Endothelial cell of hepatic sinusoid (primary cell): ENCODE results near the gene KRTAP4-1.
"Not testable (repeated sequence)": the region's sequence is repeated elsewhere in the genome, so short reads cannot be mapped to it uniquely, and the experiment has no call there.

Experiments
- in situ Hi-C: cut with HindIII; loops from 2 replicates; pipeline ENCODE4 v1.10.0; 2017; ENCODE audit warnings: low sequenced_read_pairs

KRTAP4-1 gene

GRCh38 chr17:41184480-41184961, at the start of gene KRTAP4-1:
TSS of gene KRTAP4-1 (minus strand) at chr17:41184911. CDS start at chr17:41184854, 57 bp downstream.
- in situ Hi-C loops, result no loop called here

- in situ Hi-C loops, result not testable (repeated sequence)
Measured at GRCh38 chr17:41232399-41233105, 47.8 kb upstream of the KRTAP4-1 start, which contains the start of gene KRTAP9-3. TSS of gene KRTAP9-3 (plus strand) at chr17:41232449. CDS start at chr17:41232502, 53 bp downstream.

GRCh38 chr17:41231731-41232130, 47.0 kb upstream of the KRTAP4-1 start:
- in situ Hi-C loops, result no loop called here

- in situ Hi-C loops, result no loop called here
Measured at GRCh38 chr17:41230094-41230493, 45.4 kb upstream of the KRTAP4-1 start.

- in situ Hi-C loops, result not testable (repeated sequence)
Measured at GRCh38 chr17:41226598-41227095, 41.9 kb upstream of the KRTAP4-1 start, which contains the start of gene KRTAP9-2. TSS of gene KRTAP9-2 (plus strand) at chr17:41226648. CDS start at chr17:41226655, 7 bp downstream.

- in situ Hi-C loops, result no loop called here
Measured at GRCh38 chr17:41226051-41226450, 41.3 kb upstream of the KRTAP4-1 start.

- in situ Hi-C loops, result no loop called here
Measured at GRCh38 chr17:41223821-41224220, 39.1 kb upstream of the KRTAP4-1 start.

GRCh38 chr17:41215681-41216080, 31.0 kb upstream of the KRTAP4-1 start:
- in situ Hi-C loops, result loop anchor here (10.0 kb wide), 1 partner anchor 201 kb away; no protein-coding TSS in a partner anchor

GRCh38 chr17:41212524-41213169, 27.9 kb upstream of the KRTAP4-1 start:
- in situ Hi-C loops, result loop anchor here (10.0 kb wide), 1 partner anchor 198 kb away; no protein-coding TSS in a partner anchor

GRCh38 chr17:41211845-41212466, 27.2 kb upstream of the KRTAP4-1 start:
- in situ Hi-C loops, result loop anchor here (10.0 kb wide), 1 partner anchor 197 kb away; no protein-coding TSS in a partner anchor

- in situ Hi-C loops, result no loop called here
Measured at GRCh38 chr17:41199421-41200078, 14.8 kb upstream of the KRTAP4-1 start.

- in situ Hi-C loops, result no loop called here
Measured at GRCh38 chr17:41196068-41196467, 11.4 kb upstream of the KRTAP4-1 start.

GRCh38 chr17:41190328-41190727, 5.6 kb upstream of the KRTAP4-1 start:
- in situ Hi-C loops, result no loop called here

GRCh38 chr17:41189837-41190318, 5.2 kb upstream of the KRTAP4-1 start, which contains the start of gene KRTAP9-1:
TSS of gene KRTAP9-1 (plus strand) at chr17:41189887. CDS start at chr17:41189887, 0 bp downstream.
- in situ Hi-C loops, result not testable (repeated sequence)

GRCh38 chr17:41186872-41187271, 2.2 kb upstream of the KRTAP4-1 start:
- in situ Hi-C loops, result no loop called here

- in situ Hi-C loops, result no loop called here
Measured at GRCh38 chr17:41185001-41185400, 290 bp upstream of the KRTAP4-1 start.

- in situ Hi-C loops, result no loop called here
Measured at GRCh38 chr17:41178843-41179616, 5.7 kb downstream of the KRTAP4-1 start.

GRCh38 chr17:41178341-41178740, 6.4 kb downstream of the KRTAP4-1 start:
- in situ Hi-C loops, result no loop called here

GRCh38 chr17:41177727-41178271, 6.9 kb downstream of the KRTAP4-1 start, which contains the start of gene KRTAP4-2:
TSS of gene KRTAP4-2 (minus strand) at chr17:41178221. CDS start at chr17:41178164, 57 bp downstream.
- in situ Hi-C loops, result no loop called here
